ENCODE results near the gene C1orf210. TPM values are rescaled to one million over a fixed set of nuclear protein-coding genes. Genes with fewer than 3 reads are reported as not detected.

The C1orf210 gene
- total and polyA plus RNA-seq, 2 of the 4 experiments (the other 2 are of a cell fraction): not detected

DNA sequence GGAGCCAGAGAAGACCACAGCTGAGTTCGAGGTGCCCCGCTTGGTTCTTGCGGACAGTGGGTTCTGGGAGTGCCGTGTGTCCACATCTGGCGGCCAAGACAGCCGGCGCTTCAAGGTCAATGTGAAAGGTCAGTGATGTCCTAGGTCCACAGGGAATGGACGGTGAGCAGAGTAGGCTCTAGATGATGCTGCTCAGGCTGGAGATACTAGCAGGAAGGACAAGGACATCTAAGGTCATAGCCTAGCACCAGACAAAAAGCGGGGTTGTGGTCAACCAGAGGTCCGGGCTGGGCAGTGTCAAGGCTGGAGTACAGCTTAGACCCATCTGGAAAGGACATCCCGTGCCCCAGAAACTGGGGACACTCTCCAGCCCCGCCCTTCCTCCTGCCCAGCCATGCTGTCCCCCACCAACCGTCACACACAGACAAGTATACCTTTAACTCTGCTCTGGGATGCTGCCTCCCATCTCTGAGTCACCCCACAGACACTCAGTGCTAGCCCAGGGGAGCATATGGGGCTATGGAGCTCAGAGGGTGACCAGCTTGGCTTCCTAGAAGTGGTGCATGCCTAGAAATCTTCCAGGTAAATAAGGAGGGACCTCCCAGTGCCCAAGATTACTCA, 24.1 kb upstream of the C1orf210 start:
- Histone ChIP-seq H3K4me2 (ENCODE audit: low read depth, low read length) (no peak overlapping the region), H3K4me3 (ENCODE audit: insufficient read depth, low read depth, low read length) (no peak overlapping the region), H3K9ac (ENCODE audit: low read depth, low read length) (no peak overlapping the region), H3K4ac (ENCODE audit: low read depth, low read length) (no peak overlapping the region), H4K91ac (ENCODE audit: insufficient read depth, low read depth, low read length) (no peak overlapping the region), H3K36me3 (ENCODE audit: control insufficient read depth, insufficient read depth, low read length) (no peaks in the 10 kb centered on the region), H3K4me1 (ENCODE audit: control insufficient read depth, insufficient read depth, low read length) (no peaks in the 10 kb centered on the region), H3K14ac (replicated peaks; ENCODE audit: low read depth, low read length) (no peak overlapping the region), H3K27ac (ENCODE audit: insufficient read depth, low read length) (no peak overlapping the region), H3K79me1 (ENCODE audit: low read depth in 1 of 2, low read length in 2 of 2) (no peaks in the 10 kb centered on the region), H3K23ac (ENCODE audit: low read depth, low read length) (no peak overlapping the region), H4K8ac (ENCODE audit: low read depth in 2 of 2, low read length in 2 of 2) (no peak overlapping the region), H4K5ac (ENCODE audit: low read depth, low read length) (no peak overlapping the region), H2AFZ (replicated peaks; ENCODE audit: low read length, poor library complexity) (peak overlapping the region; percentile 57), H3K27me3 (ENCODE audit: control insufficient read depth, insufficient read depth, low read length) (peaks cover 8% of the 10 kb centered on the region; the same call in 1 of the 2 replicates), H2BK120ac (ENCODE audit: low read depth, low read length) (no peak overlapping the region), H2BK20ac (ENCODE audit: low read depth, low read length) (no peak overlapping the region), H3K56ac (ENCODE audit: extremely low read depth, insufficient read depth, low read length) (no peak overlapping the region), H2BK5ac (ENCODE audit: low read depth, low read length, poor library complexity, severe bottlenecking) (no peak overlapping the region), H3K18ac (ENCODE audit: low read depth, low read length) (no peak overlapping the region), H2BK15ac (ENCODE audit: low read depth, low read length) (no peak overlapping the region), H2AK5ac (ENCODE audit: low read depth, low read length) (peak overlapping the region; percentile 66; the same call in 1 of the 2 replicates), H2AK9ac (replicated peaks; ENCODE audit: low read depth, low read length, poor library complexity) (no peak overlapping the region), H3K9me3 (ENCODE audit: control insufficient read depth, insufficient read depth, low read length) (no peaks in the 10 kb centered on the region), H4K20me1 (ENCODE audit: insufficient read depth, low read length) (no peaks in the 10 kb centered on the region; the same call in 1 of the 2 replicates), H3K9me1 (ENCODE audit: insufficient read depth, low read length) (no peaks in the 10 kb centered on the region)
- no TSS peak for BruUV-seq (replicated peaks)
- ATAC-seq (ENCODE audit: low read depth) (peak; percentile 70; the same call in 1 of the 2 replicates), DNase-seq (peak; percentile 23)
- WGBS, 2 experiments (ENCODE audit: extremely low coverage in 2 of 2, insufficient read length in 1 of 2): 84% methylated on average over 12 of the region's 13 CpGs; no CpG with 5 or more reads in 1 of the 2 experiments
- TF ChIP-seq, protein P1, sequence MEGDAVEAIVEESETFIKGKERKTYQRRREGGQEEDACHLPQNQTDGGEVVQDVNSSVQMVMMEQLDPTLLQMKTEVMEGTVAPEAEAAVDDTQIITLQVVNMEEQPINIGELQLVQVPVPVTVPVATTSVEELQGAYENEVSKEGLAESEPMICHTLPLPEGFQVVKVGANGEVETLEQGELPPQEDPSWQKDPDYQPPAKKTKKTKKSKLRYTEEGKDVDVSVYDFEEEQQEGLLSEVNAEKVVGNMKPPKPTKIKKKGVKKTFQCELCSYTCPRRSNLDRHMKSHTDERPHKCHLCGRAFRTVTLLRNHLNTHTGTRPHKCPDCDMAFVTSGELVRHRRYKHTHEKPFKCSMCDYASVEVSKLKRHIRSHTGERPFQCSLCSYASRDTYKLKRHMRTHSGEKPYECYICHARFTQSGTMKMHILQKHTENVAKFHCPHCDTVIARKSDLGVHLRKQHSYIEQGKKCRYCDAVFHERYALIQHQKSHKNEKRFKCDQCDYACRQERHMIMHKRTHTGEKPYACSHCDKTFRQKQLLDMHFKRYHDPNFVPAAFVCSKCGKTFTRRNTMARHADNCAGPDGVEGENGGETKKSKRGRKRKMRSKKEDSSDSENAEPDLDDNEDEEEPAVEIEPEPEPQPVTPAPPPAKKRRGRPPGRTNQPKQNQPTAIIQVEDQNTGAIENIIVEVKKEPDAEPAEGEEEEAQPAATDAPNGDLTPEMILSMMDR (conservative IDR thresholded peaks at IDR 0.05; ENCODE audit: low read depth, low read length): no peak
- no peak for TF ChIP-seq RAD21 (IDR thresholded peaks at IDR 0.05; ENCODE audit: low read length)
- no peak for TF ChIP-seq MAZ (IDR thresholded peaks at IDR 0.05; ENCODE audit: borderline replicate concordance, low read depth, low read length)
- TF ChIP-seq CHD1 (IDR thresholded peaks at IDR 0.05; ENCODE audit: low read depth, low read length): no peak
- TF ChIP-seq CEBPB (IDR thresholded peaks at IDR 0.05; ENCODE audit: low read depth, low read length): no peak
- TF ChIP-seq SMC3 (IDR thresholded peaks at IDR 0.05; ENCODE audit: low read depth, low read length): no peak
- TF ChIP-seq, protein P2, sequence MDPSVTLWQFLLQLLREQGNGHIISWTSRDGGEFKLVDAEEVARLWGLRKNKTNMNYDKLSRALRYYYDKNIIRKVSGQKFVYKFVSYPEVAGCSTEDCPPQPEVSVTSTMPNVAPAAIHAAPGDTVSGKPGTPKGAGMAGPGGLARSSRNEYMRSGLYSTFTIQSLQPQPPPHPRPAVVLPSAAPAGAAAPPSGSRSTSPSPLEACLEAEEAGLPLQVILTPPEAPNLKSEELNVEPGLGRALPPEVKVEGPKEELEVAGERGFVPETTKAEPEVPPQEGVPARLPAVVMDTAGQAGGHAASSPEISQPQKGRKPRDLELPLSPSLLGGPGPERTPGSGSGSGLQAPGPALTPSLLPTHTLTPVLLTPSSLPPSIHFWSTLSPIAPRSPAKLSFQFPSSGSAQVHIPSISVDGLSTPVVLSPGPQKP (IDR thresholded peaks at IDR 0.05; ENCODE audit: borderline replicate concordance, low read depth, low read length): no peak
- TF ChIP-seq RFX5 (IDR thresholded peaks at IDR 0.05; ENCODE audit: low read depth, low read length): no peak
- no peak for TF ChIP-seq MAFK (IDR thresholded peaks at IDR 0.05; ENCODE audit: low read depth, low read length)
- TF ChIP-seq NFE2L2 (IDR thresholded peaks at IDR 0.05; ENCODE audit: low read depth, low read length): no peak
- no peak for TF ChIP-seq FOS (IDR thresholded peaks at IDR 0.05; ENCODE audit: low read depth, low read length)
- TF ChIP-seq MXI1 (IDR thresholded peaks at IDR 0.05; ENCODE audit: borderline replicate concordance, low read depth, low read length): no peak
- in situ Hi-C loops (cut with MboI; ENCODE audit: low sequenced_read_pairs): loop anchor here (5.0 kb wide), 1 partner anchor 33 kb away; no protein-coding TSS in a partner anchor
- POLR2A ChIA-PET (ENCODE audit: unreplicated experiment): no interaction called here
- intact Hi-C loops (cut with micrococcal nuclease): no loop called here
- CTCF ChIA-PET: no interaction called here
- dilution Hi-C loops (cut with HindIII; ENCODE audit: low sequenced_read_pairs, unreplicated experiment): no loop called here
